Hematopoietic multipotent progenitor cell treated with erythropoietin and hydrocortisone succinate and interleukin-3 and kit ligand, for 6 days (in vitro differentiated cells): ENCODE data around the gene SIPA1L2.
A peak's percentile ranks its signal among the peaks of the same experiment; 100 is the strongest.

ENCODE experiments used
- DNase-seq: peaks from one replicate; pipeline ENCODE4 v3.0.0-alpha.2; 2015

Gene SIPA1L2

DNA sequence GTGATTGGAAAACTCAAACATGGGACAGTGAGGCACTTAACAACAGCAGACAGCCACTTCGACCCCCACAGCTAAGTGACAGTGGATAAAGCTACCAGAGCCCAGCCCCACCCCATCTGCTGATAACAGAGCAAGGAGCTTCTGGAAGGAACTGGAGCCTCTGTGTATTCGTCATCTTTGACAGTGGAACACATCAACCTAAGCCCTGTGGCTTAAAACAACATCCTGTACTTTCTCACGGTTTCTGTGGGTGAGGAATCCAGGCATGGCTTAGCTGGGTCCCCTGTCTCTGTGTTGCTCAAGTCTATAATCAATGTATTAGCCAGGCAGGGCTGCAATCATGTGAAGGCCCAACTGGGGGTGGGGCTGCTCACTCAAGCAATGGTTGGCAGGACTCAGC lies 18.4 kb upstream of the SIPA1L2 start:
- no peak for DNase-seq

DNA sequence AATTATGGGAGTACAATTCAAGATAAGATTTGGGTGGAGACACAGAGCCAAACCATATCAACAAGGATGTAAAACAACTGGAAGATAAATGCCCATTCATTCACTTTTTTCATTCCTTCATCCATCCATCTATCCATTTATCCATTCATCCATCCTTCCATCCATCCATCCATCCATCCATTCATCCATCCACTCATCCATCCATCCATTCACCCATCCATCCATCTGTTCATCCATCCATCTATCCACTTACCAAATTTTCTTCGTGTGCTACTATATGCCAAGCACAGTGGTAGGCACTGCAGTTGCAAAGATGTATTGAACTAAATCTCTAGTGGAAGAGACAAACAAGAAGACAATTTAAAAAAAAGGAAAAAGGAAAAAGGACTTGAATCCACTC lies 14.3 kb upstream of the SIPA1L2 start:
- DNase-seq = no peak

DNA sequence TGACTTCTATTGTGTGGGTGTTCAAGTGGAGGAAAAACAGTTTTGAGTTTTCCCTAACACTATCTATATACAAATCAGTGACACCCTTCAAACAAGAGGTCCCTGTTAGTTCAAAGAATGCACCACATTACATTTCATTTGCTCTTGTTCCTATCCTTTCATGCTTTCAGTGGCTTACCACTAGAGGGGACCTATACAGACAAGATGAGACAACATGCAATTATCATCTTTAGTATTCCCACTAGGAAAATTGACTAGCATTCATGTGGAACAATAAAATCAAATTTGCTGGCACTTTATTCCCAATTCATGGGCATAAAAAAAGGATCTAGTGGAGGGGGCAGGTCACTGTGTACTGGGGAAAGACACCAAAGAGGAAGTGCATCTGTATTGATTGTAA lies 13.3 kb upstream of the SIPA1L2 start:
- DNase-seq = no peak

DNA sequence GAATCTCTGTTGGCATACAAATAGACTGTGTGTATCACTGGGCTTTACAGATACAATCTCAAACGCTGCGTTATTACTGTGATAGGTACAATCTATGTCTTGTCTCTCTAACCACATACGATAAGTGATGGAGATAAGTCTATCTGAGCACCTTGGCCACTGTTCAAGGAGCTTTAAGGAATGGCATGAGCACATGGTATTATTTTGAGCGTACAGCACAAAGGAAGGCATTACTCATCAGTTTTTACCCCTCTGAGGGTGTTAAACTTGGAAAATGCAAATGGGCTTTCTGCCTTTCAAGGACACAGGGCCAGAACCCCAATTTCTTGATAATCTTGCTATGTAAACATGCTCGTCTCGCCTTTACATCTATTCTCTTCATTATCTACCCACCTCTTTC lies 11.6 kb upstream of the SIPA1L2 start:
- no peak for DNase-seq

DNA sequence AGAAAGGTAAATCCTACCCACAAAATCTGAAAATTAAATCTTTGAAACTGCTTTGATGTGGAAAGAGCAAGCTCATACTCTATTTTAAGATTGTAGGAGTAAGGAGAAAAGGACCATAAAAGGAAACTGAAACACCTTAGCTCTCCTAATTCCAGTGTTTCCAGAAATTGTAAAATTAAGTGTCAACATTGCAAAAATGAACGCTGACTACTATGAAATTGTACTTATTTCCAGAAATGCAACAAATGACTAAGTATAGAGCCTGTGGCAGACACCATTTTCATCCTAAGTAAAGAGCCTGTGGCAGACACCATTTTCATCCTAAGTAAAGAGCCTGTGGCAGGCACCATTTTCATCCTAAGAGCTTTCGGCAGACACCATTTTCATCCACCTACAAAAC lies 6.9 kb upstream of the SIPA1L2 start:
- DNase-seq = no peak

DNA sequence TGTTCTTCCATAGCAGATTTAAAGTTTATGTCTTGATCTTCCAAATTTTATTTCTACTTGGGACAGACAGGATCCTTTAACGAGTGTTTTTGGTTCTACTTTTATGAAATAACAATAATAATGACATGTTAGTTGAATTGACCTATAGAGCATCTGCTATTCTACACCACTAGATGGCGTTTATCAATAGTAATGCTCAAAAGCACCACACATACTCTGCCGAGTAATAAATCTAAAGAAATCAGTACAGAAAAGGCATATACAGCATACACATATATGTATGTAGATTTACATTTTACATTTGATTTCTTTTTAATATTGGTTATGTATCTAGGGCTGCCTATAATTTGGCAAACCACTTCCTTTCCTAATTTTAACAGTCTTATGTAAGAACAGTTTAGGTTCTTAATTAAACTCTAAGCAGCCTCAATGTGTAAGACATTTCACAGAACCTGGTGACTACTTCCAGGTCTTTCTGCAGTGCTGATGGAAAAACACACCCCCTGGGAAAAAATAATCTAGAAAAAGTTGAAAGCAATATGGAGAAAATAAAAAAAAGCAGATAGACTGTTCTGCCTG lies 5.9 kb upstream of the SIPA1L2 start:
- peak; percentile 90 for DNase-seq

DNA sequence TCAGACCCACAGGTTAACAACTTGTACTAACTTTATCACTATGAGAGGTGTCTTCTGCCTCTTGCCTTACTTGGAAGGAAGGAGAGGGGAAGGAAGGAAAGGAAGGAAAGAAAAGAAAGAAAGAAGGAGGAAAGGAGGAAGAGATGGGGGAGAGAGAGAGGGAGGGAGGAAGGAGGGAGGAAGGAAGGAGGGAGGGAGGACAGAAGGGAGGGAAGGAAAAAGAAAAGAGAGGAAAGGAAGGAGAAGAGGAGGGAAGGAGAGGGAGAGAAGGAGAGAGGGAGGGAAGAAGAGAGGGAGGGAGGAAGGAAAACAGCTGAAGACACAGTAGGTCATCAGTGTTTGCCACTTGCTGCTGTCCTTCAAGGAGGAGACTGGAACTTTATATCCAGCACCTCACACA lies 5.3 kb upstream of the SIPA1L2 start:
- DNase-seq = no peak

DNA sequence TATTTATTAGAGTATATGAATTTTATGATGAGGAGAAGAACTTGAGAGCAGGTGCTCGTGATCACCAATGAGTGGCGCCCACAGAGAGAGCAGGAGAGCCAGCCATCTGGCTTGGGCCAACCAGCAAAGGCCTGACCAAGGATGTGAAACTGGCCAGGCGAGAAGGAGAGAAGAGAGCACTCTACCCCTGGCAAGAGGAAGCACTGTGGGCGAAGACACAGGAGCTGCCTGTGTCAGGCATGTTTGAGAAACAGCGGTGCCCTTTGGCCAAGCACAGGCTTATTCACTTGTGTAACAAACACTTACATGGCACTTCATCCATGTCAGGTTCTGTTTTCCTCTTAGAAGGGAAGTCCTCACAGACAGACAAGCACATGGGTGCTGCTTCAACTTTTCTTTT lies 4.2 kb upstream of the SIPA1L2 start:
- DNase-seq = no peak

DNA sequence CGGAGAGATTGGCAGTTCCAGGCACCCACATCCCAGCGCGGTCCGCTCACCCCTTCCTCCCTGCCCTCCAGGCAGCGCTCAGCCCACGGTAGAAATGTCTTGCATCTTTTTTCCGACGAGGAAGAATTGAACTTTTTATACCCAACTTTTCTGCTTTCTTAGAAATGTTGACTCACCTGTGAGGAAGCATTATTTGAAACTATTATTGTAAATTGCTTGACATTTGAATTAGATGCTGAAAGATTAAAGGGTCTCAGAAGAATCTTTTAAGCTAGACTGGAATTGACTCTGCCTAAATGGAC lies 912 bp upstream of the SIPA1L2 start:
- no peak for DNase-seq

DNA sequence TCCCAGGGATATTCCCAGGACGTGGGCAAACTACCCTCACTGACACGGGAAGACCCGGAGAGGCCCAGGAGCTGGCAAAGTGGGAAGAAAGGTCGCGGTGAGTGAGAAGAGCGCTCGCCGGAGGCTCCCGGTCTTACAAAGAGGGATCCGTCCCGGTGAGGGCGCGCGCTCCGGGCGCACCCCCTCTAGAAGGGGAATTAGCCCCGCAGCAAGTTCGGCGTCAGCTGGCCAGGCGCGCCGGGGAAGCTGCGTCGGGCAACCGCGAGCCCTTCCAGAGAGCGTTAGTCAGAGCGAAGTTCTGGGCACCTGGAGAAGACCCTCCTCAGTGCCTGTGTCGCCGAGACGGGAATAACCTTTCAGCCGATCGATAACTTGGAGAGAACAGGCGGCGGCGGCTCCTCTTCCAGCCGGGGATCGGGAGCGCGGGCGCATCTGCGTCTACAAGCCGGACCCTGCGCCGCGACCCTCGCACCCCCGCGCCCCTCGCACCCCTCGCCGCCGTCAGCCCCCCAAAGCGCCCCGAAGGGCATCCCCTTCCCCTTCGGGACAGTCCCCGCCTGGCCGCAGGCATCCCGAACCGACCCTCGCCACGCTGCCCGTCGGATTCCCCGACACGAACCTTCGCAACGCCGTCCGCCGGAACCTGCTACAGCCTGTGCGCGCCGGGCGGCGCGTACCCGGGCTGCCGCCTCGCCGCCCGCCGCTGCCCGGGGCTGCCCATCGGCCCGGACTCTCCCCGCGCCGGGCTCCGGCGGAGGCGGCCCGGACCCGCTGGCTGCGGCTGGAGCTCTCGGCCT lies 485 bp downstream of the SIPA1L2 start:
- DNase-seq = no peak

DNA sequence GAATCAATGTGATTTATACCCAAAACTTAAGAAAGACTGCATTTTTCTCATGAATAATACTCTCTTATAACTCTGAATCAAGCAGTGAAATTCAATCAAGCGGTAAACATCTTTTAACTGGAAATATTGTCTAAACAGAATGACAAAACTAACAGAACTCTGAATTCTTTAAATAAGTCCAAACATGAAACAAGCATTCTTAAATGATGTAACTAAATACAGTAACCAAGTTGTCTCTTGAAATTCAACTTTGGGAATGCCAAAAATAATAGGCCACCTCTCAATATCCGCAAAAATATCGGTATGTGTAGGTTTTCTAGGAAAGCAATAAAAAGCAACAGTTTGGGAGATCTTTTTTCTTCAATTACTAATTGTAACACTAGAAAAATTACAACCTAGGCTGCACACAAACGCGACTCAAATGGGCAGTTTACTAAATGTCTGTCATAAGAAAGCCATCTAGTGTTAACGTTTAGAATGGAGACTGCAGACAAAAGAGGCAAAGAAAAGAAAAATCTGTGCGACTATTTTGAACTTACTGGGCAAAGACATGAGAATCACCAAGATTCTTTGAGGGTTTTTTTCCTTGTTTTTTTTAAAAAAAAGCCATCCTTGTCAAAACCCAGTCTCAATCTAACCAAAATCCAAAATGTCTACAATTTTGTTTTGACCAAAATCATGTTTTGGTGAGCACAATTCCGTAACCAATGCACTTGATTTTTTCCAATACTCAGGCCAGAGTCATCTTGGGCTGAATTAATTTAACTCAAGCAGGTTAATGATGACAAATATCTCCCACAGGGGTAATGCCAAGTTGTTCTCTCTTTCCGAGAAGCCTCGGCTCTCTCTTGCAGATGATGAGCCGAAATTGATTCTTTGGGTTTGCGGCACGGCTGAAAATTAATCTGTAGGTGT lies 1.3 kb downstream of the SIPA1L2 start:
- DNase-seq = peak; percentile 48

DNA sequence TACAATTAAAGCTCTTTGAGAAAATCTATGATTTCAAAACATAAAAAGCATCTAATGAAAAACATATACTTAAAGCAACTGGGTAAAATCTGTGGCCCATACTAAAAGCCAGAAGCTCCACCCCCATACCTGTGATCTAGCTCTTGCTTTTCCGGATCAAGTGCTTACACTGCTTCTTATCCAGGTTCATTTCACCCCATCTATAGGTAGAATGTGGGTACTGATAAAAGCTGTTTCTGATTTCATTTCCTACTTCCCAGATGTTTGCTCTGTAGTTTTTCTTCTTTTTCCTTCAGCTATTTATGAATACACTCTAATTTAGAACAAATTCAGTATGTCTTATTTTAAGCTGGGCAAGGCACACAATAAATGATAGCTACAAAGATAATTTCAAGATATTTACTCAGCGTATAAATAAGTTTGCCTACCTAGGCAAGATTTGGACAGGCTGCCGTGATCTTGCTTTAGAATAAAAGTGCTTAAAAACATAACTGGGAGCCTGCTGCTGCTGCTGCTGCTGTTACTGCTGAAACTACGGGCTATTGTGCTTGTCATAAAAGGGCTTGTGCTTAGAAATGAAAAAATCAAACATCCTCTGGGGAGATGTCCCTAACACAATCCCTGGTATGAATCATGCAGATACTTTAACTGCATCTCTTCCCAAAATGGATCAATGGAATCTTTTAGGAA lies 2.1 kb downstream of the SIPA1L2 start:
- peak; percentile 20 for DNase-seq

DNA sequence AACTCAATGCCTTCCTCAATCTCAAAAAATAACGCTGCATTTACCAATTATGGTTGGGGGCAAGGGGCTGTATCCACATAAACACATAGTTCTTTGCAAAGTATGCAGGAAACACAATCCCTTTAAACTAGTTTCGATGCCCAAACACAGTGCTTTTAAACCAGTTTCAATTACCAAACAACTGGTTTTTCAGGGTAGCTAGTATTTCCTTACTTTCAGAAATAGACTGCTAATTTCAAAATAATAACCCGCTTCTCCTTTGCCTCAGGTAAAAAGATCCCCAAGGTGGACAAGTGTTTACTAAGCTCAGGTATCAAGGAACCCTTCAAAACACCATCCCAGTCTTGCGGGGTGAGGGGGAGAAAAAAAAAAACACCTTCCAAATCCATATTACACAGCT lies 2.8 kb downstream of the SIPA1L2 start:
- no peak for DNase-seq

DNA sequence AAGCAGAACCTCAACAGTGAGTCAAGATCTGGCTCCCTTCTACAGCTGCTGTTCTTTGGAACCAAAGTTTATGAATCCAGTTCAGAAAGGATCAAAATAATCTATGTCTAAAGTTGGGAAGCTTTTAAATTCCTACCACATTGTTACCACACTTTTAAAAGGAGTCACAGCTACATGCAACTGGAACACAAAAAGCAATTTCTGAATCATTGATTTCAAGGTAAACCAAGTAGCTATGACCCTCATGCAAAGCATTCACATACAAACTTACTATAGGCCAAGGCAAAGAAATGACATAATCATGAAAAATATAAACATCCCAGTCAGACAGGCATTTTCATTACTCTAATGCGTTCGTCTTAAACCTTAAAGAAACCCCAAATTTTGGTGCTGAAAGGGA lies 3.5 kb downstream of the SIPA1L2 start:
- DNase-seq = no peak

DNA sequence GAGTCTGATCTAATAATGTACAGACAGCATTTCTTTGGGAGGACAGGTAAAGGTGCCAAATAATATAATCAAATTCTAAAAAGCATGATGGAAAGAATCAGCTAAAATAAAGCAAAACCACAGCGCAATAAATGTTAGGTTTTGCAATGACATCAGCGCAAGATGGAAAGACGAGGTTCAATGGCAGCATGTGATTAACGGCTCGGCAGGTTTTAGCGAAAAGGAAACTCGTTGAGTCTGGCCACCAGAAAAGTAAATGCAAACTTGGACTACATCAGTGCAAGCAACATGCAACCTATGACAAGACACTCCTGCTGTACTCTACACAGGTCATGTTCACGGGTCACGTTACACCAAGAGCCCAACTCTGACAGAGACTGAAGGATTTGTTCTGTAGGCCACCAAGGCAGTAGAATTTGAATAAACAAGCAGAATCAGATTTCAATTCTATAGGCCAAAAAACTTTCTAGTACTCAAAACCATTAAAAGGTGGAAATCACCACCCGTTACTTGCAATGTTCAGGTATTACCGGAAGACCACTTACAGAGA lies 4.5 kb downstream of the SIPA1L2 start:
- DNase-seq = no peak

DNA sequence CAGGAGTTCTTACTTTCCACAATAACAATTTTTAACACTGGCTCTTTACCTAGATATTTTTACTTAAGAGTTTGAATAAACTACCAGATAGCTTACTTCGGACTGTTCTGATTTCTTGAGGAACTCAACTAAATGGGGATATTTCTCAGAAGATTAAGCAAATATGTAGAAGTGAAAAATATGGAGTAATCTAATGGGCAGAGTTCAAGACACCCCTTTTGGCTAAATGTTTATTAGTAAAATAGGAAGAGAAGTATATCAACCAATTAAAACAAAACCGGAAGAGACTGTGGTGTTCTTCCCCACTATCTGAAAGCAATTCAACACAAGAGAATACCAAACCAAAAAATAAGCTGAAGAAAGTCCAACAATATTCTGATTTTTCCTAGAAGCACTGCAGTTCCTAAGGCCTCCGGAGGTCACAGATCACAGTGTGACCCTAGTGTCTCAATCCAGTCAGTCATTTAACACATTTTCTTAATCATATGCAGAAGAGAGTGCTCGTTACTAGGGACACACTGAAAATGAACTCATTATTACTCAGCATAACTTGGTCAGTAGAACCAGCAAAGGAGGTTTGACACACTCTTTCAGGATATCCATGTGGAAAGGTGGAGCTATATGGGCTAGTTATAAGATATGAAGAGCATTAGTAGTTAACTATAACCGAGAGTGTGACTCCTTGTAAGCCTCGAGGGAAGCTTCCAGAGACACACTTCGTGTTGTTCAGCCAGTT lies 5.2 kb downstream of the SIPA1L2 start:
- no peak for DNase-seq

DNA sequence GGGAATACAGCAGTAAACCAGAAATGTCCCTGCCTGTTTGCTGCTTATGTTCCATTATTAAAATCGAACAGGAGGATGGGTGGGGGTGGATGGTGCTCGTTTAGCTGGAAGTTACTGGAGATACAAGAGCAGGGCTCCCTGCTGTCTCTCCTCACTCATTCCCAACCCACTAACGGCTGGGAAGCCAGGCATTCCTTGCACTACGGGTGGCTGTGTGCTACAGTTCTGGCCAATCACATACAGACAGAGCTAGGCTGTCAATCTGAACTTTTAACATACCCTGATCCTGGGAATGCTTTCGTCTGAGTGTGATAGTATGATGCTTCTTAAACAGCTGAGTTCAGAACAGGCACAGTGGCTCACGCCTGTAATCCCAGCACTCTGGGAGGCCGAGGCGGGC lies 7.0 kb downstream of the SIPA1L2 start:
- DNase-seq = no peak

DNA sequence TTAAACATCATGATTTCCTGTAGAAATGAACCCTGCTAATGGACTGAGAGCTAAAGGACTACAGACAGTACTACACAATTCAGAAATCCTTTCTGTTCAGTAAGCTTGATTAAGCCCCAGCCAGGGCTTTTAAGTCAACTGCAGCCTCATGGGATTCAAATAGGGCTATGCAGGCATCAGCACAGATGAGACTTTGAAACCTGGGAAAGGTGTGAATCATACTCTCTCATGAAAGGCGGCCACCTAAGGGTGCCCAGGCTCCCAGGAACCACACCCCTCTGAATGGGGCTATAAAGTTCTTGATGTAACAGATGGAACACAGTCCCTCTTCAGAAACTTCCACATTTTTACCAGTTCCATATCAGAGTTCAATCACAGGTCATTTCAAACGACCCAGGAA lies 7.6 kb downstream of the SIPA1L2 start:
- no peak for DNase-seq

DNA sequence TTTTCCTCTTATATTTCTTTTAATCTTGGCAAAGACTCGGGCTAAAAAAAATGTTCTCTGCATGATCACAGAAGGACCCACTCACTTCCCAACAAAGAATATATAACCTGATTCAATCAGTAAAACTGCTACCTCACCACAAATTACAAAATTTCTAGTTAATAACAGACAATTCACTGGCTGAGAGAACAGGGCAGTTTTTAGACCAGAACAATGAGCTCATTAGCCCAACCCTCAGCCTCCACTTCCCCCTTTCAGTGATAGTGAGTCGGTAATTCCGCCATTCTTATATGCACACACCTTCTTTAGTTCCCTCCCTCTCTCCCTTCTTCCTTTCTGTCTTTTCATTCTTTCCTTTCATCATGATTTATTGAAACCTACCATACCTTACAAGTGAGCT lies 8.9 kb downstream of the SIPA1L2 start:
- DNase-seq = peak; percentile 30

DNA sequence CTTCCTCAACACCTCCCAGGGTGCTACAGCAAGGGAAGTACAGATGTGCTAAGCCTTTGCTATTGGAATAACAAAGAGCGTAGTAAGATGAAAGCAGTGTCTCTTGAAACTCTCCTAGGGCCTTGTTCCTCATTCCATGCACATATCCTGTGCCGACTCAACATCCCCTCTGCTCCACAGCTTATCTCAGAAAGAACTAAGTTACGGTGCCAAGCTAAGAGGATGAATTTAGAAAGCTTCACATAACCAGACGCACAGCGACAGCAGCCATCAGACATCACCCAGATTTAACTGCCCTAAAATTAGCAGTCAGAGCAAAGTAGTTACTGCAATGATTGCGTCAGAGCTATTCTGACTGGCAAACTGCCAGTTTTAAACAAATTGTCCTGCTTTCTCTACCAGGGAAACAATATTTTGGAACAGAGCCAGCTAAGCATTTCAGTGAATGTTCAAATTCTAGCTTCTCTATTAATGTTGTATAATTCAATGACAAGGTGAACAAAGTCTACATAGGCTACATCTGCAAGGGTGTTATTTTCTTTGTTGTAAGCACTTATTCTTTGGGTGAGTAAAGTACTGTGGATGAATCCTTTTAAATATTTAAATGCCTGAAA lies 9.5 kb downstream of the SIPA1L2 start:
- peak; percentile 59 for DNase-seq

DNA sequence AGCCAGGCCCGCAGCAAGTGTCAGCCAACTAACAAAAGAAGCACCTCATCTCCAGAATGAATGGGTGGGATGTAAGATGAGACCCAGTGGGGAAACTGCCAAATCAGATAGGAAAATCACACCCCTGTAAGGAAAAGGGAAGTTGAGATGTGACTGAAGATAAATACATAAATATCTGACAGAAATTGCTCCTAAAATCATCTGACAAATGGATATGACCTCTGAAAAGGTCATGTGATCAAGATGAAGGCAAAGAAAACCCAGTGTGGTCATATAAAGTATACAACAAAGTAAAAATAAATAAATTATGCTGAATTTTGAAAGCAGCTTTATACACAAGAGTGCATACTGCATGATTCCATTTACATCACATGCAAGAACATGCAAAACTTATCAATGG lies 12.7 kb downstream of the SIPA1L2 start:
- DNase-seq = no peak

DNA sequence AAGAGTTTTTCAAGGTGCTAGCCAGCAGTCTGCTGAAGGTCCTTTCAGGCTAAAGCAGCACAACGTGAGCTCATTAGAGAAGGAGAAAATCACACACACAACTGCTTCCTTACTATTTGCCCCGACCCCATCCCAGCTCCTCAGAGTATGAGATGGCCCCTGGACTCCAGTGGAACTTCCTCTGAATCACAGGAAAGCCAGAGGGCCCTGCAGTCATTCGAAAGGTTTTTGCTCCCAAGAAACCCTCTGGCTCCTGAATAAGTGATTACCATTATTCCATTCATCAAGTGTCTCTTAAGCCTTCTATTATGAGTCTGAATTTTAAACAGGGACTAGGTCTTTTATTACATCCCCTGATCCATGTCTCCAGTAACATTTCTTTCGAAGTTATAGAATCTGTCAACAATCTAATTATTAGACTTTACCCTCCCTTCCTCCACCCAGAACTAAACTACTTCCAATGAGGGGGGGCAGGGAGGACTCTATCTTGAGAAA lies 14.6 kb downstream of the SIPA1L2 start:
- DNase-seq = no peak
